ENCODE measurements around the gene LEKR1. TPM values are rescaled to one million over a fixed set of nuclear protein-coding genes. Genes with fewer than 3 reads are reported as not detected.

LEKR1 gene
- total and polyA plus RNA-seq, 9 of the 15 experiments (the other 6 are each of a cell fraction or from before 2014, with no cell fraction given) = 0.76 to 1.8 (median 1.2) TPM

DNA sequence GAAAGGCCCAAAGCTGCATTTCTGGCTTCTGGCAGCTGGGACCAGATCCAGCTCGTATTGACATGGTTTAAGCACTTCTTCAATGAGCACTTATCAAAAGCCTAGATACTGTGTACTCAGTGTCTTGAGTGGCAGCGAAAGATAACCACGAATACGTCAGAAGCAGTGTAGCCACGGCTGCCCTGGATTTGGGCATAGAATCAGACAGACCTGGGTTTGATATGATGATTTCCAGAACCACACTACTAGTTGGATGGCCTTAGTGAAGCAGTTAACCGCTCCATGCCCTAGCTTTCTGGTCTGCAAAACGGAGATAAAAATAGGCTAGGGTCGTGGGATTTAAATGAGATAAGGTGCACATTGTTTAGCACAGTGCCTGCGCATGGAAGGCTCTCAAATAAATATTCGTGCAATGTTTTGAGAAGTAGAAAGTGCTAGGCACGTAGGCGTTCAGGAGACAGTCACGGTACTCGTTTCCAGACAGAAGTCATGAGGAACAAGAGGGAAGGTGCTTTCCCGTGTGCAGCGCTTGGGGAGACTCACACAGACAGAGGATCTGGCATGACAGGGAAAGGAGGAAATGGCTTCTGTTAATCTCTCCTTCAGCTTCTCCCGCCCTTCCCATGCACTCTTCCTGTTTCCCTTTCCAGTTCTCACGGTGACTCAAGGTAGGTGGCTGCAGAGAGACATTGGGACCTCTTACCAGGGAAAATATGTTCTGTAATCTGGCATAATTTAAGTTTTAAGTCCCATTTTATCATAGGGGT, 263.5 kb downstream of the LEKR1 start (continued):
- TF ChIP-seq NELFE (IDR thresholded peaks at IDR 0.05; ENCODE audit: insufficient read depth, insufficient read length) = no peak
- TF ChIP-seq CHCHD3 (CRISPR knock-in tag; IDR thresholded peaks at IDR 0.05) = no peak
- TF ChIP-seq, protein P1, sequence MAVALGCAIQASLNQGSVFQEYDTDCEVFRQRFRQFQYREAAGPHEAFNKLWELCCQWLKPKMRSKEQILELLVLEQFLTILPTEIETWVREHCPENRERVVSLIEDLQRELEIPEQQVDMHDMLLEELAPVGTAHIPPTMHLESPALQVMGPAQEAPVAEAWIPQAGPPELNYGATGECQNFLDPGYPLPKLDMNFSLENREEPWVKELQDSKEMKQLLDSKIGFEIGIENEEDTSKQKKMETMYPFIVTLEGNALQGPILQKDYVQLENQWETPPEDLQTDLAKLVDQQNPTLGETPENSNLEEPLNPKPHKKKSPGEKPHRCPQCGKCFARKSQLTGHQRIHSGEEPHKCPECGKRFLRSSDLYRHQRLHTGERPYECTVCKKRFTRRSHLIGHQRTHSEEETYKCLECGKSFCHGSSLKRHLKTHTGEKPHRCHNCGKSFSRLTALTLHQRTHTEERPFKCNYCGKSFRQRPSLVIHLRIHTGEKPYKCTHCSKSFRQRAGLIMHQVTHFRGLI (CRISPR knock-in tag; IDR thresholded peaks at IDR 0.05) = no peak
- TF ChIP-seq ELF2 (CRISPR knock-in tag; IDR thresholded peaks at IDR 0.05) = peak; percentile 75
- peak; percentile 5; the same call in 1 of the 2 replicates for TF ChIP-seq KLF6 (CRISPR knock-in tag; IDR thresholded peaks at IDR 0.05; ENCODE audit: borderline replicate concordance)
- TF ChIP-seq, protein P2, sequence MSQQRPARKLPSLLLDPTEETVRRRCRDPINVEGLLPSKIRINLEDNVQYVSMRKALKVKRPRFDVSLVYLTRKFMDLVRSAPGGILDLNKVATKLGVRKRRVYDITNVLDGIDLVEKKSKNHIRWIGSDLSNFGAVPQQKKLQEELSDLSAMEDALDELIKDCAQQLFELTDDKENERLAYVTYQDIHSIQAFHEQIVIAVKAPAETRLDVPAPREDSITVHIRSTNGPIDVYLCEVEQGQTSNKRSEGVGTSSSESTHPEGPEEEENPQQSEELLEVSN (IDR thresholded peaks at IDR 0.05; ENCODE audit: borderline replicate concordance in 1 of 2, extremely low read depth in 1 of 2, insufficient read depth in 1 of 2, insufficient read length in 1 of 2, low read depth in 1 of 2, low read length in 1 of 2, poor library complexity in 1 of 2, severe bottlenecking in 1 of 2) = peak; percentile 57 to 70
- TF ChIP-seq PTRF (tag; IDR thresholded peaks at IDR 0.05) = no peak
- TF ChIP-seq FOXK2 (conservative IDR thresholded peaks at IDR 0.05 in 1 of 2, IDR thresholded peaks at IDR 0.05 in 1 of 2; ENCODE audit: low read depth in 2 of 2) = 0 out of 4 replicates have a peak, but pooled peaks of 1 of the 2 experiments have one; percentile 42
- no peak for TF ChIP-seq HNRNPK (IDR thresholded peaks at IDR 0.05; ENCODE audit: low read depth, low read length, poor library complexity, severe bottlenecking)
- TF ChIP-seq NR2C1 (IDR thresholded peaks at IDR 0.05) = no peak
- TF ChIP-seq NR2C1 (tag; IDR thresholded peaks at IDR 0.05) = no peak; the same call in 1 of the 2 replicates
- TF ChIP-seq TAF1 (IDR thresholded peaks at IDR 0.05; ENCODE audit: control insufficient read depth, extremely low read depth, insufficient read depth, low read length, severe bottlenecking) = peak; percentile 43
- peak; percentile 18; the same call in 1 of the 2 replicates for TF ChIP-seq CBFB (CRISPR knock-in tag; IDR thresholded peaks at IDR 0.05)
- TF ChIP-seq, protein P3, sequence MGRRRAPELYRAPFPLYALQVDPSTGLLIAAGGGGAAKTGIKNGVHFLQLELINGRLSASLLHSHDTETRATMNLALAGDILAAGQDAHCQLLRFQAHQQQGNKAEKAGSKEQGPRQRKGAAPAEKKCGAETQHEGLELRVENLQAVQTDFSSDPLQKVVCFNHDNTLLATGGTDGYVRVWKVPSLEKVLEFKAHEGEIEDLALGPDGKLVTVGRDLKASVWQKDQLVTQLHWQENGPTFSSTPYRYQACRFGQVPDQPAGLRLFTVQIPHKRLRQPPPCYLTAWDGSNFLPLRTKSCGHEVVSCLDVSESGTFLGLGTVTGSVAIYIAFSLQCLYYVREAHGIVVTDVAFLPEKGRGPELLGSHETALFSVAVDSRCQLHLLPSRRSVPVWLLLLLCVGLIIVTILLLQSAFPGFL (CRISPR knock-in tag; IDR thresholded peaks at IDR 0.05) = 0 out of 2 replicates have a peak, but pooled peaks have one; percentile 56
- TF ChIP-seq MTA2 (IDR thresholded peaks at IDR 0.05; ENCODE audit: low read depth) = peak; percentile 18; the same call in 1 of the 2 replicates
- peak in 1 of 2 experiments; percentile 9; a peak in 2 of 3 replicates for TF ChIP-seq CBX3 (IDR thresholded peaks at IDR 0.05; ENCODE audit: borderline replicate concordance in 1 of 2, low read length in 2 of 2)
- no peak for TF ChIP-seq FOXM1 (IDR thresholded peaks at IDR 0.05; ENCODE audit: low read depth)
- no peak for TF ChIP-seq FOXM1 (CRISPR knock-in tag; IDR thresholded peaks at IDR 0.05; ENCODE audit: low read depth)
- no peak for TF ChIP-seq ZNF696 (CRISPR knock-in tag; conservative IDR thresholded peaks at IDR 0.05)
- TF ChIP-seq CC2D1A (IDR thresholded peaks at IDR 0.05) = no peak
- TF ChIP-seq MEIS2 (IDR thresholded peaks at IDR 0.05; ENCODE audit: partially characterized antibody) = no peak
- TF ChIP-seq, protein P4, sequence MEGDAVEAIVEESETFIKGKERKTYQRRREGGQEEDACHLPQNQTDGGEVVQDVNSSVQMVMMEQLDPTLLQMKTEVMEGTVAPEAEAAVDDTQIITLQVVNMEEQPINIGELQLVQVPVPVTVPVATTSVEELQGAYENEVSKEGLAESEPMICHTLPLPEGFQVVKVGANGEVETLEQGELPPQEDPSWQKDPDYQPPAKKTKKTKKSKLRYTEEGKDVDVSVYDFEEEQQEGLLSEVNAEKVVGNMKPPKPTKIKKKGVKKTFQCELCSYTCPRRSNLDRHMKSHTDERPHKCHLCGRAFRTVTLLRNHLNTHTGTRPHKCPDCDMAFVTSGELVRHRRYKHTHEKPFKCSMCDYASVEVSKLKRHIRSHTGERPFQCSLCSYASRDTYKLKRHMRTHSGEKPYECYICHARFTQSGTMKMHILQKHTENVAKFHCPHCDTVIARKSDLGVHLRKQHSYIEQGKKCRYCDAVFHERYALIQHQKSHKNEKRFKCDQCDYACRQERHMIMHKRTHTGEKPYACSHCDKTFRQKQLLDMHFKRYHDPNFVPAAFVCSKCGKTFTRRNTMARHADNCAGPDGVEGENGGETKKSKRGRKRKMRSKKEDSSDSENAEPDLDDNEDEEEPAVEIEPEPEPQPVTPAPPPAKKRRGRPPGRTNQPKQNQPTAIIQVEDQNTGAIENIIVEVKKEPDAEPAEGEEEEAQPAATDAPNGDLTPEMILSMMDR (IDR thresholded peaks at IDR 0.05 in 2 of 3, conservative IDR thresholded peaks at IDR 0.05 in 1 of 3; ENCODE audit: insufficient read depth in 2 of 3, low read depth in 1 of 3, low read length in 3 of 3) = no peak

Data from K562 (cell line).